GM23248 (cell line): ENCODE data around the gene EGFR. TPM values are rescaled to one million over a fixed set of nuclear protein-coding genes. Genes with fewer than 3 reads are reported as not detected.

Source experiments
- DNase-seq: peaks from one replicate; pipeline ENCODE4 v3.0.0-alpha.2; 2015
- H2AFZ ChIP-seq: fragments of 200-600 bp; sonication (generic); 2 replicates; pipeline ENCODE4 v1.6.1; 2016; ENCODE audit warnings: antibody characterized with exemption
- H3F3A ChIP-seq: fragments of 200-600 bp; sonication (generic); 2 replicates; pipeline ENCODE4 v1.6.1; 2016; ENCODE audit warnings: mild to moderate bottlenecking, antibody characterized with exemption, mixed run types; ENCODE audit not compliant: insufficient read depth
- H3K27ac ChIP-seq: fragments of 200-600 bp; sonication (generic); 2 replicates; pipeline ENCODE4 v1.5.1; 2016; ENCODE audit warnings: mild to moderate bottlenecking
- H3K27me3 ChIP-seq: fragments of 200-600 bp; sonication (generic); replicated peaks from 2 replicates; pipeline ENCODE4 v1.6.1; 2016; ENCODE audit warnings: mild to moderate bottlenecking; ENCODE audit not compliant: insufficient read depth
- H3K36me3 ChIP-seq: fragments of 200-600 bp; sonication (generic); 2 replicates; pipeline ENCODE4 v1.6.1; 2016; ENCODE audit warnings: low read depth, mild to moderate bottlenecking
- H3K4me1 ChIP-seq: fragments of 200-600 bp; sonication (generic); 2 replicates; pipeline ENCODE4 v1.6.1; 2016; ENCODE audit warnings: mild to moderate bottlenecking; ENCODE audit not compliant: insufficient read depth
- H3K4me2 ChIP-seq: fragments of 200-600 bp; sonication (generic); one replicate; pipeline ENCODE4 v1.6.1; 2016; ENCODE audit warnings: mild to moderate bottlenecking; ENCODE audit not compliant: unreplicated experiment
- H3K4me3 ChIP-seq: fragments of 200-600 bp; sonication (generic); 2 replicates; pipeline ENCODE4 v1.5.1; 2016; ENCODE audit warnings: mild to moderate bottlenecking
- H3K79me2 ChIP-seq: fragments of 200-600 bp; sonication (generic); 2 replicates; pipeline ENCODE4 v1.6.1; 2016; ENCODE audit warnings: mild to moderate bottlenecking; ENCODE audit not compliant: insufficient read depth
- H3K9ac ChIP-seq: fragments of 200-600 bp; sonication (generic); 2 replicates; pipeline ENCODE4 v1.6.1; 2016; ENCODE audit warnings: mild to moderate bottlenecking
- H3K9me2 ChIP-seq: fragments of 200-600 bp; sonication (generic); 2 replicates; pipeline ENCODE4 v1.6.1; 2016; ENCODE audit warnings: mixed run types, mild to moderate bottlenecking, moderate library complexity; ENCODE audit not compliant: insufficient read depth
- H3K9me3 ChIP-seq: fragments of 200-600 bp; sonication (generic); one replicate; pipeline ENCODE4 v1.6.1; 2017; ENCODE audit warnings: low read depth
- H4K20me1 ChIP-seq: fragments of 200-600 bp; sonication (generic); 2 replicates; pipeline ENCODE4 v1.6.0; 2016; ENCODE audit not compliant: insufficient read depth
- EZH2 ChIP-seq: fragments of 200-600 bp; sonication (generic); IDR thresholded peaks from 2 replicates; pipeline ENCODE4 v1.6.1; 2018; ENCODE audit warnings: antibody characterized with exemption, mild to moderate bottlenecking; ENCODE audit not compliant: insufficient read depth, poor library complexity, severe bottlenecking
- EZH2phosphoT487 ChIP-seq: fragments of 200-600 bp; sonication (generic); IDR thresholded peaks from 2 replicates; pipeline ENCODE4 v1.6.1; 2018; ENCODE audit warnings: antibody characterized with exemption, moderate library complexity, mild to moderate bottlenecking, low read depth; ENCODE audit not compliant: insufficient read depth
- WGBS, 2 experiments: methylation state at CpG; one replicate each; pipeline ENCODE4 v1.1.6; 2015 to 2017; ENCODE audit warnings: low lambda C conversion rate in 2 of 2, low coverage in 1 of 2; ENCODE audit errors: missing lambda C conversion rate in 2 of 2; 5-methylcytosine and 5-hydroxymethylcytosine counted together
- in situ Hi-C: fragments of 300-500 bp; cut with MboI; formaldehyde crosslinking; loops from 2 replicates; pipeline ENCODE4 v1.15.0; 2020
- polyA plus RNA-seq: library from polyadenylated mRNA; unstranded; fragments of >200 nt; fragmentation: Nextera tagmentation; extraction: Ambion mirVana; gene quantifications from 2 replicates; pipeline ENCODE4 v1.2.1, GENCODE V29; 2016
- total RNA-seq: library from RNA; depleted of rRNA; stranded (reverse); fragments of >200 nt; shearing (Covaris generic); gene quantifications from 2 replicates; pipeline ENCODE4 v1.2.3, GENCODE V29; 2014

EGFR gene
- total and polyA plus RNA-seq, 2 experiments from 2014 or later: 48.7 to 53.5 TPM

DNA sequence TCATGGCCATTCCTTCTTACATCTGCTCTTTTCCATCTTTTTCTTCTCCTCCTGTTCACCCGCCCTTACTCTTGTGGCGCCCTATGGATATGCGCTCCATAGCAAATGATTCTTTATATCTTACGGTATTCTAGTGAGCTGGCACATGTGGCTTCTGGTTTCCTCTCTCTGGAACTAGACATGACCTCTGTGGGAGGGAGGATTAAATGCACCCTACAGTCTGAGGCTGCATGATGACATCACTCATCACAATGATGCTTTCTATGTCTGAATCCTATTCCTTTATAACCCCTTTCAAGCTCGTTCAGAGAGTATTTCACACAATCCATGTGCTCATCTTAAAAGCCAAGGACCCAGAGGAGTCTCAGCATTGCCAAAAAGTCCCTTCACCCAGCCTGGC lies 153.3 kb downstream of the EGFR start:
- Histone ChIP-seq H3K4me1 (no peaks in the 10 kb centered on the region), H2AFZ (no peak overlapping the region), H3K79me2 (peaks cover 21% of the 10 kb centered on the region), H3K27ac (no peak overlapping the region), H3K4me3 (no peak overlapping the region), H3K9me3 (no peaks in the 10 kb centered on the region), H3F3A (peaks cover 5% of the 10 kb centered on the region; the same call in 1 of the 2 replicates), H4K20me1 (no peaks in the 10 kb centered on the region), H3K9ac (no peak overlapping the region), H3K27me3 (no peaks in the 10 kb centered on the region), H3K4me2 (no peak overlapping the region), H3K36me3 (peaks cover 57% of the 10 kb centered on the region), H3K9me2 (no peaks in the 10 kb centered on the region)
- TF ChIP-seq EZH2phosphoT487 (no peak), EZH2 (no peak)
- DNase-seq: no peak
- WGBS, 2 experiments: 95 to 96% methylated on average over 5 of the region's 5 CpGs
- in situ Hi-C loops: no loop called here

DNA sequence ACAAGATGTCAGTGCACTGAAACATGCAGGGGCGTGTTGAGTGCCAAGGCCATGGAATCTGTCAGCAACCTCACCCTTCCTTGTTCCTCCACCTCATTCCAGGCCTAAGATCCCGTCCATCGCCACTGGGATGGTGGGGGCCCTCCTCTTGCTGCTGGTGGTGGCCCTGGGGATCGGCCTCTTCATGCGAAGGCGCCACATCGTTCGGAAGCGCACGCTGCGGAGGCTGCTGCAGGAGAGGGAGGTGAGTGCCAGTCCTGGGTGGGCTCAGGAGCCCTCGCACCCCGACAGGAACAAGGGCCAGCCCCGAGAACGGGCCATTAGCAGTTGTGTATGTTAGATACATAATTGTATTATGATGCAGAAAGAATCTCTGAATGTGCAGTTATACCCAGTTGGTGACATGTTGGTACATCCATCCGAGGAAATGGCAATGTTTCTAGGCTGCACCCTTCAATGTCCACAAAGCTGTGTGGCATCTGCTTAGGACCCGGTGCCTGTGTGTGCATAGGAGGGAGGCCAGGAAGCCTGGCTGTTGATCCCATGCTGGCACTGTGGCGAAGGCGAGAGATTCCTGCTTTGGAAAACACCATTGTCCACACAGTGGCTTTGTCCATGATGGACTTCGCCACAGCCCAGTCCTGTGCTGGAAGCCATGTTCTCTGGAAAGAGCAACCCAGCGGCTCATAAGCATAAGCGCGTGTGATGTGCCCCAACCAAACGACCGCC lies 154.2 kb downstream of the EGFR start:
- no peaks in the 10 kb centered on the region for H3K9me3 ChIP-seq
- H3K4me2 ChIP-seq: no peak overlapping the region
- H3F3A ChIP-seq: peaks cover 5% of the 10 kb centered on the region; the same call in 1 of the 2 replicates
- H3K4me1 ChIP-seq: no peaks in the 10 kb centered on the region
- in situ Hi-C loops: no loop called here
- 96 to 97% methylated on average over 25 of the region's 25 CpGs for WGBS, 2 experiments
- no peak for DNase-seq
- H3K9ac ChIP-seq: no peak overlapping the region
- no peak overlapping the region for H3K4me3 ChIP-seq
- H3K9me2 ChIP-seq: no peaks in the 10 kb centered on the region
- peaks cover 60% of the 10 kb centered on the region for H3K36me3 ChIP-seq
- H3K27ac ChIP-seq: no peak overlapping the region
- no peaks in the 10 kb centered on the region for H3K27me3 ChIP-seq
- H3K79me2 ChIP-seq: peaks cover 12% of the 10 kb centered on the region; the same call in 1 of the 2 replicates
- H4K20me1 ChIP-seq: no peaks in the 10 kb centered on the region
- no peak overlapping the region for H2AFZ ChIP-seq
- TF ChIP-seq EZH2 (no peak), EZH2phosphoT487 (no peak)

DNA sequence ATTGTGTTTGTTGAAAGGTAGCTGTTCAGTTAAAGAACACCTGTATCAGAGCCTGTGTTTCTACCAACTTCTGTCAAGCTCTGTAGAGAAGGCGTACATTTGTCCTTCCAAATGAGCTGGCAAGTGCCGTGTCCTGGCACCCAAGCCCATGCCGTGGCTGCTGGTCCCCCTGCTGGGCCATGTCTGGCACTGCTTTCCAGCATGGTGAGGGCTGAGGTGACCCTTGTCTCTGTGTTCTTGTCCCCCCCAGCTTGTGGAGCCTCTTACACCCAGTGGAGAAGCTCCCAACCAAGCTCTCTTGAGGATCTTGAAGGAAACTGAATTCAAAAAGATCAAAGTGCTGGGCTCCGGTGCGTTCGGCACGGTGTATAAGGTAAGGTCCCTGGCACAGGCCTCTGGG lies 154.9 kb downstream of the EGFR start:
- peaks cover 56% of the 10 kb centered on the region for H3K36me3 ChIP-seq
- no peak overlapping the region for H3K9ac ChIP-seq
- no peak overlapping the region for H3K27ac ChIP-seq
- TF ChIP-seq EZH2 (no peak), EZH2phosphoT487 (no peak)
- H3F3A ChIP-seq: no peaks in the 10 kb centered on the region
- 96 to 99% methylated on average over 7 of the region's 7 CpGs for WGBS, 2 experiments
- 0 out of 2 replicates have a peak, but pooled peaks cover 6% of the 10 kb centered on the region for H3K79me2 ChIP-seq
- no peaks in the 10 kb centered on the region for H3K4me1 ChIP-seq
- in situ Hi-C loops: no loop called here
- H2AFZ ChIP-seq: no peak overlapping the region
- no peaks in the 10 kb centered on the region for H4K20me1 ChIP-seq
- no peak overlapping the region for H3K4me3 ChIP-seq
- no peak for DNase-seq
- no peaks in the 10 kb centered on the region for H3K9me2 ChIP-seq
- H3K9me3 ChIP-seq: no peaks in the 10 kb centered on the region
- no peaks in the 10 kb centered on the region for H3K27me3 ChIP-seq
- no peak overlapping the region for H3K4me2 ChIP-seq

DNA sequence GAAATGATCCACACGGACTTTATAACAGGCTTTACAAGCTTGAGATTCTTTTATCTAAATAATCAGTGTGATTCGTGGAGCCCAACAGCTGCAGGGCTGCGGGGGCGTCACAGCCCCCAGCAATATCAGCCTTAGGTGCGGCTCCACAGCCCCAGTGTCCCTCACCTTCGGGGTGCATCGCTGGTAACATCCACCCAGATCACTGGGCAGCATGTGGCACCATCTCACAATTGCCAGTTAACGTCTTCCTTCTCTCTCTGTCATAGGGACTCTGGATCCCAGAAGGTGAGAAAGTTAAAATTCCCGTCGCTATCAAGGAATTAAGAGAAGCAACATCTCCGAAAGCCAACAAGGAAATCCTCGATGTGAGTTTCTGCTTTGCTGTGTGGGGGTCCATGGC lies 155.6 kb downstream of the EGFR start:
- Histone ChIP-seq H3K9me2 (no peaks in the 10 kb centered on the region), H3K27me3 (no peaks in the 10 kb centered on the region), H3K4me1 (no peaks in the 10 kb centered on the region), H3K36me3 (peaks cover 62% of the 10 kb centered on the region), H3K4me3 (no peak overlapping the region), H3K79me2 (no peaks in the 10 kb centered on the region), H3K4me2 (no peak overlapping the region), H3K9ac (no peak overlapping the region), H3K9me3 (no peaks in the 10 kb centered on the region), H4K20me1 (no peaks in the 10 kb centered on the region), H2AFZ (no peak overlapping the region), H3F3A (no peaks in the 10 kb centered on the region), H3K27ac (no peak overlapping the region)
- TF ChIP-seq EZH2phosphoT487: no peak
- TF ChIP-seq EZH2: no peak
- no peak for DNase-seq
- WGBS, 2 experiments: 93 to 94% methylated on average over 12 of the region's 12 CpGs
- in situ Hi-C loops: no loop called here
